NCI-H345 treated with DMSO at 0.1 percent for 48 hours (cell line): ENCODE measurements around the gene DBP.
A peak's percentile ranks its signal among the peaks of the same experiment; 100 is the strongest.
"Not testable (repeated sequence)": the region's sequence is repeated elsewhere in the genome, so short reads cannot be mapped to it uniquely, and the experiment has no call there.

ENCODE experiments used
- DNase-seq: peaks from one replicate; lab custom pipeline; 2025; ENCODE audit not compliant: unreplicated experiment; lab: John Stamatoyannopoulos, UW

DBP gene

DNA sequence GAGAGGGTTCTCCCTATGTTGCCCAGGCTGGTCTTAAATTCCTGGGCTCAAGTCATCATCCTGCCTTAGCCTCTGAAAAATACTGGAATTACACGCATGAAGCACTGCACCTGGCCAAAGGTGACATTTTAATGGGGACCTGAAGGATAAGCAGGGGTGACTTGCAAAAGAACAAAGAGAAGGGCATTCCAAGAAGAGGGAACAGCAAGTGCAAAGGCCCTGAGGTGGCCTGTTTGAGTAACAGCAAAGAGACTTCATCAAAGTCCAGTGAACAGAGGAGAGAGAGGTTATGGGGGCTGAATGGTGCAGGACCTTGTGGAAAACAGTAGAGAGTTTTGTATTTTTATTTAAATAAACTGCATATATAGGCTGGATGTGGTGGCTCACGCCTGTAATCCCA lies 4.7 kb upstream of the DBP start:
- DNase-seq, result no peak

- DNase-seq, result no peak
Observed at GRCh38 chr19:48639483-48640375, 2.5 kb upstream of the DBP start.

DNA sequence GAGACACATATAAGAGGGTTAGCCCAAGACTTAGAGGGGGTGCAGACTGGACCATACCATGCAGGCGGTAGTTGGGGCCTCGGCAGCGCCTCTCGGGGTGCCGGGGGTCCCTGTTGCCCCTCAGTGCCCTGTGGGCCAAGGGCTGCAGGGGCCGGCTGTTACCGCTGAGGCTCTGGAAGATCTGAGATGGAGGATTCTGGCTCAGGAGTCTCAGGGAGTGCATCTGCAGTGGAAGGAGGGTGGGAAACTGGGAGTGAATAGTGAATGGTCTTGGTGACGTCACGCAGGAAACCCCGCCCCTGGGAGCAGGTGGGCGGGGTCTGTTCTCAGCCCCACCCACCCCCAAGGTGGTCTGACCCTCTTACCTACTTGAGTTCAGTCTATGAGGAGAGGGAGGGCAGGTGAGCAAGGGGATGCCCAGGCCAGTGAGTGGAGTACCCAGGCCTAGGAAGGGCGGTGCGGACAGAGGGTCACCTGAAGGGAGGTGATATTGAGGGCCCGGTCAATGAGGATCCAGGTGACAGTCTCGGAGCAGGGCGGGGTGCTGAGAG lies 1.7 kb upstream of the DBP start:
- no peak for DNase-seq

DNA sequence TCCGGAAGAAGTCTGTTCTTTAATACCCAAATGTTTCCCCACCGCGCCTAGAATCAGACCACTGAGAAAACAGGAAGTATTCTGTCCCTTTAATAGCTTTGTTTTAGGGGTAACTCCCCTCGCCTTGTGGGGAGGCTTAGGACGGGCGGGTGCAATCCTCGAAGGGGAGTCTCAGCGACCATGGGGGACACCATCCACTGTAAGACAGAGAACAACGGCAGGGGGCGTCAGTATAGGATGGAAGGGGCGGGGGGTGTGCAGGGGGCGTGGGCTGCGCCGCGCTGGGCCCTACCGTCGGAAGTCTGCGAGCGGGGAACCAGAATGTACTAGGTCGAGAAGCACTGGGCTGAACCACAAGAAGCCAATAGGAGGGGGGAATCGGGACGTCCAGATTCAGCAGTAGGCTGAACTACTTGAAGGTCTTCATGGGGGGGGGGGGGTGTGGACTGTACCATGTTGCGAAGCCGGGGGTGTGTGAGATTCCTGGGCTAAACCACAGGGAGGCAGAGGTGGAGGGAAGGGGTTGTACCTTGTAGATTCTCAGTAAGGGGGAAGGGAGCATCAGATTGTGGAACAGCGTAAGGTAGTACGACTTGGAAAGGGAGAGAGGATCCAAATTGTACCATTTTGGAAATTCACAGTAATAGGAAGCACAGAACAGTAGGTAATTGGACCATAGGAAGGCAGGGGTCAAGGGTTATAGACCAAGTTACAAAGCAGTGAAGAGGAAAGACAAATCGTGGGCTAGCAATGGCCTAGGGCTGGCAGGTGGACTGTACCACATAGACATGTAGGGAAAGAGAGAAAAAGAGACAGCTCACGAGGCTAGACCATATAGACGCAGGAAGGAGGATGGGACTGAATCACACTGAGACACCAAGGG lies 1.0 kb upstream of the DBP start:
- peak; percentile 37 for DNase-seq

- DNase-seq, result peak; percentile 72
Observed at GRCh38 chr19:48637449-48637947, 319 bp upstream of the DBP start.

DNA sequence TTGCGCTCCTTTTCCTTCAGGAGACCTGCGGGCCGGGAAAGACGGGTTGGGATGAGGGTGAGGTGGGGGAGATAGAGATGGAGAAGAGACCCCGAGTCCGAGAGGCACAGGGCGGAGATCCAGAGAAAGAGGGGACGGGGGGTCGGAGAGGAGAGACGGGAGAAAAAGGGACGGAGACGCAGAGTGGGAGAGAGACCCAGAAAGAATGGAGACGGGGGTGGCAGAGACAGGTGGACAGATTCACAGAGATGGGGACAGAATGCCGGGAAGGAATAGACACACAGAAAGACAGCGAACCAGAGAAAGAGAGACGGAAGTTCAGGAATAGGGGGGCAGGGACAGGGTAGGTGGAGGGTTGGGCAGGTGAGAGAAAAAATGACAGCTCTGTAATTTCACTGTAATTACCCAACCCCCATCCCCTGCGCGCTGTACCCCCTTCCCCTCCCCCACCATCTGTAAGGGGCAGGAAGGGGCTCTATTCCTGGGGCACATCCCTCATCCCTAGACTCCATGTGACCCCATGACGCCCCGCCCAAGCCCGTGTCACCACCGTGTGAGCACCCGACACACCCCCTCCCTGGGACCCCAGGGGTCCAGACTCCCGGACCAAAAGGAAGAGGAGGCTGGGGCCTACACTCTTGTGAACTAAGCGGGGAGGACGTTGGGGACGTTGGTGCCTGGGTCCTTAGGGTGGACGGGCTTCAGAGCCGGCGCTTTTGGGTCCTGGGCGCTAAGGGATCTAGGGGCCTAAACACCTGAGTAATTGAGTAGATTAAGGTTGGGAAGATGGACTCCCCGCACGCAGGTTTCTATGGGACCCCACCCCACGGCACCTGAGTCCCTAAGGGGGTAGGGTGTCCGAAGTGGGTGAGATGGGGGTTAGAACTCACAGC lies 967 bp downstream of the DBP start:
- DNase-seq, result no peak

- DNase-seq, result no peak
Observed at GRCh38 chr19:48635263-48635965, 1.8 kb downstream of the DBP start.

DNA sequence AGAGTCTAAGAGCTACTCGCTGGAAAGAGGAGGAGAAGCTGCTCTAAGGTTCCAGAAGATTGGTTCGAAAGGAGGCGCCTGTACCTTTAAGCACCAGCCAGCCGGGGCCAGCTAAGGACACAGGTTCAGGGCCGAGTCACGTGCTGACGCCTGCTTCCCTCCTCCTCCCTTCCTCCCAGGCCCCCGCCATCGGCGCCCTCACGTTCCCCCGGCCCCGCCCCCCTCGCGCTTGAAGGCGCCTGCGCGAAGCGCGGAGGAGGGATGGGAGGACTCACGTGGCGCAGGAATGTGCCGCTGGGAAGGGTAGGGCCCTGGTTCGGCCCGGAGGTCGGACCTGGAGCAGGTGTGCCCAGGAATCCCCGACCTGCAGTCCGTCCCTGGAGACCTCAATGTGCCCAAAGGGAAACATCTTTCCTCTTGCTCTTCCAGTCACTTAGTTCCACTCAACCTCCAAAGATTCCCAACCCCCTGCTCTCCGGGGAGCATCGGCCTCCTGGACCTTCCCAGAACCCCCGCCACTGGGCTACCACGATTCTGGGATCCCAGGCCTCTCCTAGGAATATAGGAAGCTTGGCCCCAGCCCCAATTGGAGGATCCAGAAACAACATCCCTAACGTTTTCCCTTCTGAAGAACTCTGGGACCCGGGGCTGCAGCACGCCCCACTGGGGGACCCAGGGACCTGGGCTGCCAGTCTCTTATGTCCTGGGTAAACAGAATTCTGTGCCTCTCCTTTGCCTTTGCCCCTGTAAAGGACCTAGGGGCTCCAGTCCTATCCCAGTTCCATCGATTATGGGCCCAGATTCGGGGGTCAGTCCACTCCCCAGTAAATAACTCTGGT lies 2.5 kb downstream of the DBP start:
- peak; percentile 66 for DNase-seq

DNA sequence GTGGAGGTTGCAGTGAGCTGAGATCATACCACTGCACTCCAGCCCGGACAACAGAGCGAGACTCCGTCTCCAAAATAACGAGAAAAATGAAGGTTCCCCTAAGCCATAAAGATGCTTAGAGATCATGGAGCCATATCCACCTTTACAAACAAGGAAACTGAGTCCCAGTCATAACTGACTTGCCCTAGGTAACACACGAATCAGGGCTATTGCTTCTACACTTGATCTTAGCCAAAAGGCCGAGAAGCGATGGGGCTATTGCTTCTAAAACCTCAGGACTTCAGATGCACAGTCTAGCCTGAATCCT lies 3.2 kb downstream of the DBP start:
- no peak for DNase-seq

DNA sequence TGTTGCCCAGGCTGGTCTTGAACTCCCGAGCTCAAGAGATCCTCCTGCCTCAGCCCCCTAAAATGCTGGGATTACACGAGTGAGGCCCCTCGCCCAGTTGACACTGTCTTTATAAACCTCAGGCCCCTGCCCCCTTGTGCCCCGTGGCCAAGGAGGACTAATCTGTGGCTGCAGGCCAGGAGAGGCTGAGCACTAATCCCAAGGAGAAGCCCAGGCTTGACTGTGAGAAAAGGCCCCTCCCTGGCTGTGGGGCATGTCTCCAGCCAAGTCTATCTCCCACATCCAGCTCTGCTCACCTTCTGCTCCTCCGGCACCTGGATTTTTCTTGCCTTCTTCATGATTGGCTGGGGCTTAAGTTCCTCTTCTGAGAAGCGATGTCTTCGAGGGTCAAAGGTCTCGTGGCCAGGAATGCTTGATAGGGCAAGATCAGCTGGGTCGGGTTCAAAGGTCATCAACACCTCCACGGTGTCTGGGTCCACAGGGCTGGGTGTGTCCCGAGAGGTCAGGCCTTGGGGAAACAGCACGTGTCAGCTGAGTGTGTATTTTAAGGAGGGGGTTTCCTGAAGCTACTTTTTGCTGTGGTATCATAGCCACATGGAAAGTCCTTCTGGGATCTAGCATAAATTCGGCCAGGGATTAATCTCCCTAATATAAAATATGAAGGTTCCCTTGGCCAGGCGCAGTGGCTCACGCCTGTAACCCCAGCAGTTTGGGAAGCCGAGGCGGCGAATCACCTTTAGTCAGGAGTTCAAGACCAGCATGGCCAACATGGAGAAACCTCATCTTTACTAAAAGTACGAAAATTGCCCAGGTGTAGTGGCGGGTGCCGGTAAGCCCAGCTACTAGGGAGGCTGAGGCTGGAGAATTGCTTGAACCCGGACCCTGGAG lies 3.8 kb downstream of the DBP start:
- DNase-seq, result no peak

DNA sequence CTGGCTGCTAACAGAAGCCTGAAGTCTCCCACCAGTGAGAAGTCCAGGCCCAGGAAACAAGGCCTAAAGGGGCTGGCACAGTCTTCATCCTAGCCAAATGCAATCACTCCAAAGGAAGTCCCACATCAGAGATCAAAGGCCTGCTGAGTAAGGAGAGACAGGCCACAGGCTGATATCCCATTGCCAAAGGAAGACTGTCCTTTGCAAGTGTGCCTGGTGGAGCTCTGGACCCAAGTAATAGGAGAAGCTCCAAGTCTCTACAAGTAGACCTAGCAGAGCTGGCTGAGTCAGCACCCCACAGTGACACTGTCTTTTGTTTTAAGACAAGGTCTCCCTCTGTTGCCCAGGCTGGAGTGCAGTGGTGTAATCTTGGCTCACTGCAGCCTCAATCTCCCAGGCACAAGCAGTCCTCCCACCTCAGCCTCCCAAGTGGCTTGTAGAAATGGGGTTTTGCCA lies 4.5 kb downstream of the DBP start:
- DNase-seq, result no peak

- not testable (repeated sequence) for DNase-seq
Observed at GRCh38 chr19:48632286-48632685, 4.9 kb downstream of the DBP start.

- no peak for DNase-seq
Observed at GRCh38 chr19:48631225-48631624, 6.0 kb downstream of the DBP start.

GRCh38 chr19:48630296-48631063 lies 6.7 kb downstream of the DBP start:
- no peak for DNase-seq

DNA sequence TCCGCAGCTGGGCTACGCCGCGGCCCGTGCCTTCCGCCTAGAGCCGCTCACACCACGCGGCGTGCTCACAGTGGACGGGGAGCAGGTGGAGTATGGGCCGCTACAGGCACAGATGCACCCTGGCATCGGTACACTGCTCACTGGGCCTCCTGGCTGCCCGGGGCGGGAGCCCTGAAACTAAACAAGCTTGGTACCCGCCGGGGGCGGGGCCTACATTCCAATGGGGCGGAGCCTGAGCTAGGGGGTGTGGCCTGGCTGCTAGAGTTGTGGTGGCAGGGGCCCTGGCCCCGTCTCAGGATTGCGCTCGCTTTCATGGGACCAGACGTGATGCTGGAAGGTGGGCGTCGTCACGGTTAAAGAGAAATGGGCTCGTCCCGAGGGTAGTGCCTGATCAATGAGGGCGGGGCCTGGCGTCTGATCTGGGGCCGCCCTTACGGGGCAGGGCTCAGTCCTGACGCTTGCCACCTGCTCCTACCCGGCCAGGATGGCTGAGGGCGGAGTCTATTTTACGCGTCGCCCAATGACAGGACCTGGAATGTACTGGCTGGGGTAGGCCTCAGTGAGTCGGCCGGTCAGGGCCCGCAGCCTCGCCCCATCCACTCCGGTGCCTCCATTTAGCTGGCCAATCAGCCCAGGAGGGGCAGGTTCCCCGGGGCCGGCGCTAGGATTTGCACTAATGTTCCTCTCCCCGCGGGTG lies 7.4 kb downstream of the DBP start:
- no peak for DNase-seq

DNA sequence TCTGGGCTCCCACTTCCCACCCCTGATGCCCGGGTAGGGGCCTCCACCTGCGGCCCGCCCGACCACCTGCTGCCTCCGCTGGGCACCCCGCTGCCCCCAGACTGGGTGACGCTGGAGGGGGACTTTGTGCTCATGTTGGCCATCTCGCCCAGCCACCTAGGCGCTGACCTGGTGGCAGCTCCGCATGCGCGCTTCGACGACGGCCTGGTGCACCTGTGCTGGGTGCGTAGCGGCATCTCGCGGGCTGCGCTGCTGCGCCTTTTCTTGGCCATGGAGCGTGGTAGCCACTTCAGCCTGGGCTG lies 7.9 kb downstream of the DBP start:
- no peak for DNase-seq
